ENCODE data around the gene TSPAN7. TPM values are rescaled to one million over a fixed set of nuclear protein-coding genes. Genes with fewer than 3 reads are reported as not detected.

TSPAN7 gene, protein sequence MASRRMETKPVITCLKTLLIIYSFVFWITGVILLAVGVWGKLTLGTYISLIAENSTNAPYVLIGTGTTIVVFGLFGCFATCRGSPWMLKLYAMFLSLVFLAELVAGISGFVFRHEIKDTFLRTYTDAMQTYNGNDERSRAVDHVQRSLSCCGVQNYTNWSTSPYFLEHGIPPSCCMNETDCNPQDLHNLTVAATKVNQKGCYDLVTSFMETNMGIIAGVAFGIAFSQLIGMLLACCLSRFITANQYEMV
- total RNA-seq = not detected
- total RNA-seq (2013) = 0.09 TPM

GRCh38 chrX:38561126-38561868 is at the start of gene TSPAN7:
Gene TSPAN7 (plus strand): TSS chrX:38561542. CDS start chrX:38561547, 5 bp downstream.
- DNase-seq (peak; percentile 56 to 88), ATAC-seq (peak; percentile 79 to 90 (median 89))
- no peaks in the 10 kb centered on the region for H3K9me3 Mint-ChIP-seq
- H3K4me1 Mint-ChIP-seq = no peaks in the 10 kb centered on the region
- TF ChIP-seq CTCF (IDR thresholded peaks at IDR 0.05) = no peak
- peak within 1 kb of the TSS; percentile 81 for H3K4me3 Mint-ChIP-seq
- intact Hi-C loops (cut with micrococcal nuclease) = no loop called here
- Histone ChIP-seq H3K4me3 (ENCODE audit: low read length) (peak within 1 kb of the TSS; percentile 50), H3K27me3 (ENCODE audit: control insufficient read depth, insufficient read depth, low read length) (no peaks in the 10 kb centered on the region), H3K36me3 (ENCODE audit: control insufficient read depth, insufficient read depth, low read length) (no peaks in the 10 kb centered on the region), H3K9me3 (ENCODE audit: control insufficient read depth, insufficient read depth, low read length) (no peaks in the 10 kb centered on the region), H3K27ac (ENCODE audit: low read length) (no peak within 1 kb of the TSS), H3K4me1 (ENCODE audit: control insufficient read depth, insufficient read depth, low read length) (peaks cover 13% of the 10 kb centered on the region)
- H3K27ac Mint-ChIP-seq = no peak within 1 kb of the TSS
- peaks cover 0 to 2% of the 10 kb centered on the region in 2 donors for H3K27me3 Mint-ChIP-seq (ENCODE audit: low read depth in 2 of 2)
- 1% methylated on average over 52 of the region's 78 CpGs for WGBS (ENCODE audit: insufficient coverage)
- no peaks in the 10 kb centered on the region for H3K36me3 Mint-ChIP-seq

GRCh38 chrX:38513112-38513742 is 48.1 kb upstream of the TSPAN7 start:
- Mint-ChIP-seq H3K4me3 (no peak overlapping the region), H3K4me1 (peaks cover 10 to 12% of the 10 kb centered on the region in 2 donors), H3K27me3 (ENCODE audit: low read depth in 2 of 2) (peaks cover 0 to 11% of the 10 kb centered on the region in 2 donors), H3K36me3 (no peaks in the 10 kb centered on the region), H3K9me3 (no peaks in the 10 kb centered on the region), H3K27ac (no peak overlapping the region)
- Histone ChIP-seq H3K4me1 (ENCODE audit: control insufficient read depth, insufficient read depth, low read length) (no peaks in the 10 kb centered on the region), H3K27me3 (ENCODE audit: control insufficient read depth, insufficient read depth, low read length) (no peaks in the 10 kb centered on the region), H3K36me3 (ENCODE audit: control insufficient read depth, insufficient read depth, low read length) (no peaks in the 10 kb centered on the region), H3K9me3 (ENCODE audit: control insufficient read depth, insufficient read depth, low read length) (no peaks in the 10 kb centered on the region), H3K4me3 (ENCODE audit: low read length) (no peak overlapping the region), H3K27ac (ENCODE audit: low read length) (no peak overlapping the region)
- WGBS (ENCODE audit: insufficient coverage) = 85% methylated on average over 5 of the region's 5 CpGs
- no peak for DNase-seq
- TF ChIP-seq CTCF (IDR thresholded peaks at IDR 0.05) = no peak
- intact Hi-C loops (cut with micrococcal nuclease) = no loop called here
- no peak for ATAC-seq

DNA sequence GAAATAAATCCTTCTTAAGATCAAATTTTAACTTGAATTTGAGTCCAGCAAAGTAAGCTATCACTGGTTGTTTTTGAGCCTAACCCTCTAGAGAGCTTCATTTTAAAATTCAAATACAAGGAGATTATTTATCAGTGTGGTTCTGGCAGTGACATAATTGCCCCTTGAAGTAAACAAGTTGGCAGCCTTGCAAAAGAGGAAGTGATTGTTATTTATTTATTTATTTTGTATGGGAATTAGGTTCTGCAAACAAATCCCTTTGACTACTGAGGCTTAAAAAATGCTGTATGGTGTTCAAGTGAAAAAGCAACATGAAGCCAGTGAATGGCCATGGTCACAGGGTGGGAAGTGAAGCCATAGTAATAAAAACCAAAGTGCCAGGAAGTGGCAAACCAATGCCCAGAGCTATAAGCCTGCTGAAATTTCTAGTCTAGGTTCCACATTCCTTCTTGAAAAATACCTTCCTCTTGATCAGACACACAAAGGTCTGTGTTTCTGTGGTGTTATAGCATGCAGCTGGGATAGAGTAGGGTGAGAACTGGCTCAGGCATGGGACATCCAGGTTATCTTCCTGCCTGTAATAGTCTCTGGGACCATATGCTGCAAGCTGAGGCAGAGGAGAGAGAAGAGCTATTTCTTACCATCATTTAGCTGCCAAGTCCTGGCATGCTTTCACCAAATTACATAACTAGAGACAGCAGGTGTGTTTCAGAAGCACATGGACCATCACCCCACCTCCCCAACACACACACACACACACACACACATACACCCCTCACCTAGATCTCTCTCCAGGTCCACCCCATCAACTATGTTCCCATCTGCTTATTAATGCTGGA is 47.1 kb upstream of the TSPAN7 start:
- Histone ChIP-seq H3K36me3 (ENCODE audit: control insufficient read depth, insufficient read depth, low read length) (no peaks in the 10 kb centered on the region), H3K27me3 (ENCODE audit: control insufficient read depth, insufficient read depth, low read length) (no peaks in the 10 kb centered on the region), H3K4me3 (ENCODE audit: low read length) (no peak overlapping the region), H3K4me1 (ENCODE audit: control insufficient read depth, insufficient read depth, low read length) (no peaks in the 10 kb centered on the region), H3K27ac (ENCODE audit: low read length) (no peak overlapping the region), H3K9me3 (ENCODE audit: control insufficient read depth, insufficient read depth, low read length) (no peaks in the 10 kb centered on the region)
- H3K36me3 Mint-ChIP-seq = no peaks in the 10 kb centered on the region
- DNase-seq (no peak), ATAC-seq (peak in 1 of 3 donors; percentile 66)
- no peak overlapping the region for H3K27ac Mint-ChIP-seq
- peaks cover 0 to 9% of the 10 kb centered on the region in 2 donors for H3K27me3 Mint-ChIP-seq (ENCODE audit: low read depth in 2 of 2)
- peaks cover 10 to 12% of the 10 kb centered on the region in 2 donors for H3K4me1 Mint-ChIP-seq
- no peaks in the 10 kb centered on the region for H3K9me3 Mint-ChIP-seq
- no peak for TF ChIP-seq CTCF (IDR thresholded peaks at IDR 0.05)
- intact Hi-C loops (cut with micrococcal nuclease) = no loop called here
- H3K4me3 Mint-ChIP-seq = no peak overlapping the region

All from natural killer cell (primary cell).